Stimulated activated naive CD8-positive, alpha-beta T cell treated with anti-CD3 and anti-CD28 coated beads, Interleukin-15, Interleukin-2, amounts not matched to agents 100 ng/mL and 50 ng/mL, for 24 hours (primary cell): ENCODE measurements around the gene SH3RF1.

ENCODE experiments used
- H3K27ac Mint-ChIP-seq: one replicate; pipeline ENCODE4 v1.8.0; 2021; ENCODE audit warnings: mild to moderate bottlenecking, mixed read lengths
- H3K27me3 Mint-ChIP-seq: one replicate; pipeline ENCODE4 v1.8.0; 2021; ENCODE audit warnings: mixed read lengths
- H3K36me3 Mint-ChIP-seq: one replicate; pipeline ENCODE4 v1.8.0; 2021; ENCODE audit warnings: low read depth, mixed read lengths
- H3K4me1 Mint-ChIP-seq: one replicate; pipeline ENCODE4 v1.8.0; 2021; ENCODE audit warnings: low read depth, mixed read lengths
- H3K4me3 Mint-ChIP-seq: one replicate; pipeline ENCODE4 v1.8.0; 2021; ENCODE audit warnings: mild to moderate bottlenecking, mixed read lengths
- H3K9me3 Mint-ChIP-seq: one replicate; pipeline ENCODE4 v1.8.0; 2021; ENCODE audit warnings: mixed read lengths

The SH3RF1 gene

DNA sequence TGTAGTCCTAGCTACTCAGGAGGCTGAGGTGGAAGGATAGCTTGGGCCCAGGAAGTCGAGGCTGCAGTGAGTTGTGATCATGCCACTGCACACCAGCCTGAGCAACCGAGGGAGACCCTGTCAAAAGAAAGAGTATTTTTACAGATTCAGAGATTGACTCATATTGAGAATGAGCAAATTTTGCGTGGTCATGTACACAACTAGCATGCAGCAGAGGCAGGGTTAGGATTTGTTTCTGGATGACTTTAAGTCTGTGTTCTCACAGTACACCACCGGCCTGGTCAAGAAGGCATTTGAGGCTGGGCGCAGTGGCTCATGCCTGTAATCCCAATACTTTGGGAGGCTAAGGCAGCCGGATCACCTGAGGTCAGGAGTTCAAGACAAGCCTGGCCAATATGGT lies 215.9 kb downstream of the SH3RF1 start:
- H3K27me3 Mint-ChIP-seq, result no peaks in the 10 kb centered on the region

DNA sequence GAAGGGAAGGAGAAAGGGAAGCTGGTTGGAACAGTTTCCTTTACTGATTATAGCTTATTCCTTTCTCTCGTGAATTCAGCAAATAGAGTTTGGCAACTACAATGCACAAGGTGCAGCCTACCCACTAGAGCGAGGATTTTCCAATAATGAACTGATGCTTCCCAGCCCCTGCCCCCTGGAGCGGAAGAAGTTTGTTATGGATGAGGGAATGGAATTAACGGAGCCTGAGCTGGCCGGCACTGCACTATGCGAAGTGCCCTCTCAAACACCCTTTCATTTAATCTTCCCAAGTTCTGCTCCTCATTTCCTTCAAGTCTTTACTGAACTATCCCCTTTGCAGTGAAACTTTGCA lies 218.2 kb downstream of the SH3RF1 start:
- Mint-ChIP-seq H3K9me3 (no peaks in the 10 kb centered on the region), H3K4me1 (no peaks in the 10 kb centered on the region), H3K4me3 (no peak overlapping the region), H3K36me3 (no peaks in the 10 kb centered on the region), H3K27me3 (no peaks in the 10 kb centered on the region), H3K27ac (no peak overlapping the region)

More for the DNA sequence above, 215.9 kb downstream of the SH3RF1 start:
- no peaks in the 10 kb centered on the region for H3K9me3 Mint-ChIP-seq
- no peaks in the 10 kb centered on the region for H3K36me3 Mint-ChIP-seq
- H3K4me1 Mint-ChIP-seq, result no peaks in the 10 kb centered on the region
- H3K27ac Mint-ChIP-seq, result no peak overlapping the region
- no peak overlapping the region for H3K4me3 Mint-ChIP-seq

DNA sequence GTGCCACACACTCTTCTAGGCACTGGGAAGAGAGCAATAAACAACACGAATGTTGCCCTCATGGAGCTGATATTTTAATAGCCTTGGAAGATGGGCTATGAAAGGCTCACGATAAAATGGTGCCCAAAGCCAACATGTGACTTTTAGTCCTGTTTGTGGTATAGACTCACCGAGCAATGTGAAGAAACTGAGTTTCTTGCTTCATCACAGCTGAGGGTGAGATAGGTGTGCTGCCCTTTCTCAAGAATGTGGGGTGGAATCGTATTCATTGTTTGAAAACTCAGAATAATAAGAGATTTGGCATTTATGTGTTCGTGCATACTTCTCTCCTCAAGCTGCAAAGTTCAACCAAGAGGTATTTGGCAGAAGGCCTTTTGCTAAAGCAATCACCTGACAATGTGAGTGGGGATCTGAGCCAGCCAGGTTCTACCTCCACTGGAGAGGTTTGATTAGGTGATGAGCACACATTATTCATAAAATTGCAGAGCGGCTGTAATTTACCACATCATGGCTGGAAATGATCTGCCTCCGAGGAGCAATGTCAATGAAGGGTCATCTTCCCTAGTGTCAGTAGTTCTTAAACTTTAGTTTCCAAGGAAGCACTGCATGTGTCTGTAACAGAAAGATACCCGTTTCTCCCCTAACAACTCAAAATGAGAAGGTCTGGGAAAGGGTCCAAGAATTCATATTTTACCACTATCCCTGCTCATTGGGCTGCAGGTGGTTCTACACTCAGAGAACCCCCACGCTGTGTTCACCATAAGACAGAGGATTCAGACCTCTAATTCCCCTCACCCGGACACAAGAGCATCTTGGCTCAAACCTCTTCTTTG lies 218.8 kb downstream of the SH3RF1 start:
- no peak overlapping the region for H3K27ac Mint-ChIP-seq
- no peaks in the 10 kb centered on the region for H3K4me1 Mint-ChIP-seq
- no peaks in the 10 kb centered on the region for H3K9me3 Mint-ChIP-seq
- H3K4me3 Mint-ChIP-seq, result no peak overlapping the region
- no peaks in the 10 kb centered on the region for H3K36me3 Mint-ChIP-seq
- no peaks in the 10 kb centered on the region for H3K27me3 Mint-ChIP-seq

DNA sequence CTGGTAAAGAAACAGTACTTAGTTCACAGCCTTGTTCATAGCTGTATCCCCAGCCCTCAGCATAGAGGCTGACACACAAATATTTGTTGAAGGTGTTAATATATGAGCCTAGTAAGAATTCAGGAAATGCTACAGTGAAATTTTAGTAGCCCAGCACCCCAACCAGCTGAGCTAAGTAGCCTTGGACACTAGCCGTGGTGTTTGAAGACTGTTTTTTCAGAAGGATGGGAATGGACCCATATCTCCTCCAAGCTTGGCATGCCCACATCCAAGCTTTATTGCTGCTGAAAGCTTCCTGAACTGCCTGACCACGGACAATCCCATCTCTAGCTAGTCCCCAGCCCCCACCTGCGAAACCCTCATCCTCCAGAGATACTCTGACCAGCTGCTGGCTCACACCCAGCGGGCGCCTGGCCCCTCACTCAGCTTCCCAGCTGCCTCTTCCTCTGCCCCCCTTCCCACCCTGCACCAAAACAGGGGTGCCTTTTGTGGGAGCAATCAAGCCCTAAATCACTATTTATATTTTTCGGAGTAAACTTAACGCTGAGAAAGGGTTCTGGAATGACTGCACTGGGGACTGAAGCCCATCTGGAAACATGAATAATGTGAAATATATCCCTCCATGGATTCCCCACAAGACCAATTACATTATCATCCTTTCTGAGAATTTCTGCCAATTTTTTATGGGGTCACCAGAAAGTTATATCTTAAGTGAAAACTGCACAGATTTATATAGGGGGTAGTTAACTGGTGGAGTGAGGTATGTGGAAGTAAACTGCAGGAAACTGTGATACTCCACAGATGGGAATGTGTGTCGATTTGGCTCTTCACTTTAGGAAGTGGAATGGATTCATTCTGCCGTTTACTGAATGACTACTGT lies 219.6 kb downstream of the SH3RF1 start:
- no peaks in the 10 kb centered on the region for H3K27me3 Mint-ChIP-seq
- H3K4me3 Mint-ChIP-seq, result no peak overlapping the region
- no peaks in the 10 kb centered on the region for H3K9me3 Mint-ChIP-seq
- no peaks in the 10 kb centered on the region for H3K36me3 Mint-ChIP-seq
- no peaks in the 10 kb centered on the region for H3K4me1 Mint-ChIP-seq
- H3K27ac Mint-ChIP-seq, result no peak overlapping the region

DNA sequence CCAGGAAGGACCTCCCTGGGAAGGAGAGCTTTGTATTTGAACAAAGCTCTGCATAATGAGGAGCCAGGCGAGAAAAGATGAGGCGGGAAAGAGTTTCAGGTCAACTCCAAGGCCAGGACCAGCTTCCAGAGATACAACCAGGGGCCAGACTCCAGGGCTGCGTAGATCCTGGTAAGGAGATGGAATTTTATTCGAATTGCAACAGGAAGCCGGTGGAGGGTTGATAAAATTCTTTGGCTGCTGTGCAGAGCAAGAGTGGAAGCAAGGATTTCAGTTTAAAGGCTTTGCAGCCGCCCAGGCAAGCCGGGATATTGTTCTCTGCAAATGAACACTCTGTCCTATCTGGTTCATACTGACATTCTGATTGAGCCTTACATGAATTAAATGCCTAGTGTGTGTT lies 220.5 kb downstream of the SH3RF1 start:
- H3K4me1 Mint-ChIP-seq, result no peaks in the 10 kb centered on the region
- no peak overlapping the region for H3K27ac Mint-ChIP-seq
- no peak overlapping the region for H3K4me3 Mint-ChIP-seq
- no peaks in the 10 kb centered on the region for H3K9me3 Mint-ChIP-seq
- no peaks in the 10 kb centered on the region for H3K27me3 Mint-ChIP-seq
- no peaks in the 10 kb centered on the region for H3K36me3 Mint-ChIP-seq

DNA sequence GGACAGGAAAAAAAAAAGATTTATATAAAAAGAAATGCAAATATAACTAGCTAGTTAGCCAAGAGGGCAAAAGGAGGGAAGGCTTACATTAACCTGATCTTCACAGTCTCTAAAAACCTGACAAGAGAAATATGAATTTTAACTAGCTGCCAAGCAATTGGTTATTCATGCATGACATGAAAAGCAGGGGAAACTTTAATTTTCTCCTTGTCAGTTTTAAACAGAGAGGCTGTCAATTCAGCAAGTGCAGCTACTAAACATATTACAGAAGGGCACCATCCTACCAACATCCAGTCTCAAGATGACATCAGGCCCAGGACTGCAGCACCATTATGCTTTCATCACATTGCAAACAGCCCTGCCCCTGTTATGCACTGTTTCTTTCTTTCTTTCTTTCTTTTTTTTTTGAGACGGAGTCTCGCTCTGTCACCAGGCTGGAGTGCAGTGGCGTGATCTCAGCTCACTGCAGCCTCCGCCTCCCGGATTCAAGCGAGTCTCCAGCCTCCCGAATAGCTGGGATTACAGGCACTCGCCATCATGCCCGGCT lies 221.8 kb downstream of the SH3RF1 start:
- no peaks in the 10 kb centered on the region for H3K4me1 Mint-ChIP-seq
- H3K4me3 Mint-ChIP-seq, result no peak overlapping the region
- no peaks in the 10 kb centered on the region for H3K36me3 Mint-ChIP-seq
- no peaks in the 10 kb centered on the region for H3K27me3 Mint-ChIP-seq
- no peak overlapping the region for H3K27ac Mint-ChIP-seq
- H3K9me3 Mint-ChIP-seq, result no peaks in the 10 kb centered on the region

DNA sequence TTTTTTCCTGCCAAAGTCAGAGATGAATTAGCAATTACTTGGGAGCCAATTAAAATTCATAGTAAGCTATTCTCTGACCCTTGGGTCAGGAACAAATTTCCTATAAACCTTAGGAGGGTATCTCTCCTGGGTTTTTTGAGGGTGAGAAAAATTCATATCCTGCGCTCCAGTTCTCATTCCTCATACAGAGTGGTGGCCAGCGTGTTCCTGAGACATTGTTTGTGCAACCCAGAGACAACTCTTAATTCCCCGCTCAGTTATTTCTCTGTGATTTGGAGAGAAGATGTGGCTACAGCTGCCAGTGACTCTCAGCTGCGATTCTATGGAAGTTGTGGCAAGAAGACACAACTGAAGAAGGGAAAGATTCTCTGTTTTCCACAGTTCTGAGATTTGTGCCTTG lies 222.8 kb downstream of the SH3RF1 start:
- Mint-ChIP-seq H3K27me3 (no peaks in the 10 kb centered on the region), H3K27ac (no peak overlapping the region), H3K4me1 (no peaks in the 10 kb centered on the region), H3K36me3 (no peaks in the 10 kb centered on the region), H3K4me3 (no peak overlapping the region), H3K9me3 (no peaks in the 10 kb centered on the region)

DNA sequence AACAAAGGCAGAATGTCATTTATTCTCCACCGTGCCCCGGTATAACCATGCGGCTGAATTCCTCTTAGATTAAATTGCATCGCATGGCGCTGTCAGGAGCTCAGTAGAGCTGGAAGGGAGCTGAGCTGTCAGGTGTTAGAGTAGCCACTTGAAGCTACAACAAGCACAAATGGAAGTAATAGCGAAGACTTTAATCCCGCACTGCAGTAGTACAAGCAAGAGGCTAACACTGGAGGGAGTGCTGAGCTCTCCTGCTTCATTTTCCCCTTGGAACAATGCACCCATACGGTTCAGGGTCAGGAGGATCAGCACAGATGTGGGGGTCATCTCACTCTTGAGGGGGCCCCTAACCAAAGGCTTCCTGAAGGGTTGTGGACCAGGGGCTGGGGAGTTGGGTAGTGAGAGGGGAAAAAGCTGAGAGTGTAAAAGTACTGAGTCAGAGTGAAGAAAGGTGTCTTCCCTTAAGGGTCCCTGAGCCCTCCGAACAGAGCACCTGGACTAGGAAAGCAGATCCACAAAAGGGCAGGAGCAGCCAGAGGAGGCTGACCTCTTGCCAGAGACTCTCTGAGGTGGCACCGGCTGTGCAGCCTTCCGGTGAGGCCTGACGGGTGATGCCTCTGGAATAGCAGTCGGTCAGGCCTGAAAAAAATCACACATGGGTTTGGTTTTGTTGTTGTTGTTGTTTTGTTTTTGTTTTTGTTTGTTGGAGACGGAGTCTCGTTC lies 224.7 kb downstream of the SH3RF1 start:
- H3K4me1 Mint-ChIP-seq, result no peaks in the 10 kb centered on the region
- H3K9me3 Mint-ChIP-seq, result no peaks in the 10 kb centered on the region
- no peak overlapping the region for H3K4me3 Mint-ChIP-seq
- H3K27me3 Mint-ChIP-seq, result no peaks in the 10 kb centered on the region
- no peak overlapping the region for H3K27ac Mint-ChIP-seq
- no peaks in the 10 kb centered on the region for H3K36me3 Mint-ChIP-seq

DNA sequence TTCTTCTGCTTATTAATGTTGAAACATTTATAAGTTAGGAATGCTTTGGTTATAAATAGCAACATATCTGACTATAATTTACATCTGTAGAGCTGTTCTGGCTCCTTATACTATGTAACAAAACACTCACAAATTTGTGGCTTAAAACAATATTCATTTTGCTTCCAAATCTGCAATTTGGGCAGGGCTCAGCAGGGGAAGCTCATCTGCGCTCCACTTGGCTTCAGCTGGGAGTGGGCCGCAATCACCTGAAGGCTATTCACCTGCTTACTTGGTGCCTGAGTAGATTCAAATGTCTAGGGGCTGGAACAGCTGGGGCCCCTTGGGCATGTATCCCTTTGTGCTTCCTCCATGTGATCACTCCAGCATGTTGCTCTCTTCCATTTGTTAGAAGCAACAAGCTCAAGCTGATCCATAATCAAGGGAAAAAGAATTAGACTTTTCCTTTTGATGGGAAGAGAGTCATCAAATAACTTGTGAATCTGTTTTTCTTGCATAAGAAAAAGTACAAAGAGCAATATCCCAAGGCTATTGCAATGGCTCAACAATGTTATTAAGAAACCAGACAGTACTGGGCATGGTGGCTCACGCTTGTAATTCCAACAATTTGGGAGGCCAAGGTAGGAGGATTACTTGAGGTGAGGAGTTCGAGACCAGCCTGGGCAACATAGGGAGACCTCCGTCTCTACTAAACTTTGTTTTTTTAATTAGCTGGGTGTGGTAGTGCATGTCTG lies 225.9 kb downstream of the SH3RF1 start:
- H3K4me1 Mint-ChIP-seq, result no peaks in the 10 kb centered on the region
- H3K9me3 Mint-ChIP-seq, result no peaks in the 10 kb centered on the region
- H3K27ac Mint-ChIP-seq, result no peak overlapping the region
- no peak overlapping the region for H3K4me3 Mint-ChIP-seq
- no peaks in the 10 kb centered on the region for H3K27me3 Mint-ChIP-seq
- H3K36me3 Mint-ChIP-seq, result no peaks in the 10 kb centered on the region
